ENCODE data around the gene PLCH1. TPM values are rescaled to one million over a fixed set of nuclear protein-coding genes. Genes with fewer than 3 reads are reported as not detected.

The PLCH1 gene
- total and polyA plus RNA-seq, 9 of the 15 experiments (the other 6 are each of a cell fraction or from before 2014, with no cell fraction given) = 0.17 to 0.62 (median 0.40) TPM

DNA sequence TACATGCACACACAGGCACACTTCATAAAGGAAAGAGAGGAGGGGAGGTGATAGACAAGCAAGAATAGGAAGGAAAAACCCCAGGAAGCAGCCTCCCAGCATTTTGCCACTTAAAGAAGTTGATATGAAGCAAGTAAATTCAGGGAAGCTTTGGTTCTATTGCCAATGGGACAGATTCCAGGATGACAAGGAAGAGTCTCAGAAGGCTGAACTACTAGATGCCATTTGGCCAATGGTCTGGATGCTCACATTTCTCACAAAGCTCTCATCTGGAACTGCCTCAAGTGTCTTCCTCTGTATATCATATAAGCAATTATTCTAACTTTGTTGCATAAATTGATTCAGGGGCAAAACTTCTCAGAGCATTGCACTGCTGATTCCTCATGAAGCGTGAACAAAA lies 372.6 kb downstream of the PLCH1 start (continued):
- TF ChIP-seq, protein P1, sequence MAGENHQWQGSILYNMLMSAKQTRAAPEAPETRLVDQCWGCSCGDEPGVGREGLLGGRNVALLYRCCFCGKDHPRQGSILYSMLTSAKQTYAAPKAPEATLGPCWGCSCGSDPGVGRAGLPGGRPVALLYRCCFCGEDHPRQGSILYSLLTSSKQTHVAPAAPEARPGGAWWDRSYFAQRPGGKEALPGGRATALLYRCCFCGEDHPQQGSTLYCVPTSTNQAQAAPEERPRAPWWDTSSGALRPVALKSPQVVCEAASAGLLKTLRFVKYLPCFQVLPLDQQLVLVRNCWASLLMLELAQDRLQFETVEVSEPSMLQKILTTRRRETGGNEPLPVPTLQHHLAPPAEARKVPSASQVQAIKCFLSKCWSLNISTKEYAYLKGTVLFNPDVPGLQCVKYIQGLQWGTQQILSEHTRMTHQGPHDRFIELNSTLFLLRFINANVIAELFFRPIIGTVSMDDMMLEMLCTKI (IDR thresholded peaks at IDR 0.05; ENCODE audit: partially characterized antibody) = no peak
- TF ChIP-seq KLF6 (CRISPR knock-in tag; IDR thresholded peaks at IDR 0.05; ENCODE audit: borderline replicate concordance) = no peak
- no peak for TF ChIP-seq TARDBP (IDR thresholded peaks at IDR 0.05)
- no peak for TF ChIP-seq ZNF224 (CRISPR knock-in tag; IDR thresholded peaks at IDR 0.05)
- TF ChIP-seq HLTF (IDR thresholded peaks at IDR 0.05) = no peak
- TF ChIP-seq TEAD4 (IDR thresholded peaks at IDR 0.05; ENCODE audit: low read length) = no peak
- TF ChIP-seq TEAD4 (CRISPR knock-in tag; IDR thresholded peaks at IDR 0.05; ENCODE audit: borderline replicate concordance) = no peak
- no peak for TF ChIP-seq ZNF41 (CRISPR knock-in tag; conservative IDR thresholded peaks at IDR 0.05)

DNA sequence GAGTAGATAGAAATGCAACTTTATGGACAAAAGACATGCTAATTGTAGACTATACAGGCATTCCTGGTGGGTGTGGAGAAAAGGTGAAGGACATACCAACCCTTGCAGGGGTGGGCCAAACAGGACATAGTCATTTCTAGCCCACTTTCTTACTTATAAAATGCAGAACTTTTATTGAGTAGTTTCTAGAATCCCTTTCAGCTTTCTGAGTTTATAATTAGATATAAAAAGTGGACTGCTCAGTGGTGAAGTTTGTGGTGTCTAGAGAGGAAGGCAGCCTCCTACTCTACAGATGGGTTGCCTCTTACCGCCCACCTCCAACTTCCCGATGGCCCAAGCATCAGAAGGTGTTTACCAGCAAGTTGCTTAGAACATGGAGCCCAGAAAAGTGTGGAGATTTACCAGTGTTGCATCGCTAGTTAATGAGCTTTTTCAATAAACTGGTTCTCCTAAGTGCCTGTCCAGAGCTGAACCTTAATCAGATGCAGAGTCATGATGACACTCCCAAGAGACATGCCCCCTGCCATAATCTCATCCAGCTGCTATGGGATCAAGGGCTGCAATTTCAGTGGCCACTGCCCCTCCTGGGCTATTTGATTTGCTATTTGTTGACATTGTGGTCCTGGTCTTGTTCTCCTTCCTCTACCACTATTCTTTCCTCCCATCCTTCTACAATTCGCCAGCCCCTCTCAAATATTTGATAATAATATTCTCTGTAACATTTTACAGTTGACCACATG lies 373.9 kb downstream of the PLCH1 start:
- Histone ChIP-seq H3K79me2 (ENCODE audit: control insufficient read depth, insufficient read depth, low read length) (no peaks in the 10 kb centered on the region), H3K27ac (ENCODE audit: extremely low read depth, low read depth, low read length) (no peak overlapping the region; the same call in 2 of the 3 replicates), H3K9ac (ENCODE audit: insufficient read depth in 1 of 2, low read depth in 2 of 2, low read length in 2 of 2) (no peak overlapping the region), H3K9me3 (replicated peaks; ENCODE audit: control insufficient read depth, insufficient read depth, low read depth, low read length) (no peaks in the 10 kb centered on the region), H3K36me3 (ENCODE audit: control insufficient read depth, insufficient read depth, low read length) (no peaks in the 10 kb centered on the region), H3K27me3 (ENCODE audit: control insufficient read depth in 2 of 2, insufficient read depth in 2 of 2, low read length in 2 of 2) (no peaks in the 10 kb centered on the region), H4K20me1 (replicated peaks; ENCODE audit: control insufficient read depth, insufficient read depth, low read length) (no peaks in the 10 kb centered on the region), H3K4me3 (no peak overlapping the region), H3K4me2 (ENCODE audit: insufficient read depth, low read length) (peak overlapping the region; percentile 48), H3K9me1 (ENCODE audit: control insufficient read depth, insufficient read depth, low read length) (no peaks in the 10 kb centered on the region), H3K4me1 (replicated peaks in 1 of 2; ENCODE audit: control insufficient read depth in 2 of 2, insufficient read depth in 2 of 2, low read length in 2 of 2) (peaks cover 0 to 12% of the 10 kb centered on the region in 2 experiments; a peak in 3 of 5 replicates), H2AFZ (ENCODE audit: low read depth, low read length) (peak overlapping the region; percentile 77)
- ATAC-seq (peak; percentile 91), DNase-seq (ENCODE audit: extremely low read depth in 1 of 4, low spot score in 3 of 4) (peak in 2 of 4 experiments; percentile 42 to 54), FAIRE-seq (peak; percentile 75)
- CTCF ChIA-PET (ENCODE audit: low intra/inter-chr PET ratio) = no interaction called here
- POLR2A ChIA-PET = interaction anchor here (1.4 kb wide), 1 partner anchor 13 kb away, joined by 6 read pairs; no protein-coding TSS in a partner anchor
- WGBS (ENCODE audit: insufficient coverage, low coverage, missing lambda C conversion rate) = 8% methylated on average over 4 of the region's 4 CpGs
- no TSS peak for BruUV-seq (replicated peaks)
- intact Hi-C loops (cut with micrococcal nuclease) = no loop called here
- in situ Hi-C loops (cut with MboI) = loop anchor here (25.0 kb wide), 1 partner anchor 491 kb away; the partner anchor contains the start of genes GMPS and SLC33A1
- 0 out of 4 replicates have a peak, but pooled peaks of 1 of the 2 experiments have one; percentile 11 for TF ChIP-seq RCOR1 (IDR thresholded peaks at IDR 0.05; ENCODE audit: borderline replicate concordance in 1 of 2, low read depth in 2 of 2, low read length in 2 of 2)
- TF ChIP-seq MBD2 (IDR thresholded peaks at IDR 0.05; ENCODE audit: borderline replicate concordance, low read depth) = no peak
- TF ChIP-seq MXI1 (IDR thresholded peaks at IDR 0.05; ENCODE audit: low read depth, low read length) = no peak
- no peak for TF ChIP-seq RFX1 (IDR thresholded peaks at IDR 0.05)
- no peak for TF ChIP-seq CHCHD3 (CRISPR knock-in tag; IDR thresholded peaks at IDR 0.05)
- TF ChIP-seq MEIS2 (IDR thresholded peaks at IDR 0.05; ENCODE audit: partially characterized antibody) = peak; percentile 15
- peak in 1 of 2 experiments; percentile 9; a peak in 1 of 4 replicates for TF ChIP-seq KDM1A (IDR thresholded peaks at IDR 0.05)

Data from K562 (cell line).